Measurements from ENCODE around the gene MMD2.
A peak's percentile ranks its signal among the peaks of the same experiment; 100 is the strongest.

MMD2 gene

GRCh38 chr7:4957847-4958476 is 1.0 kb downstream of the MMD2 start:
- H3K9ac ChIP-seq (ENCODE audit: insufficient read length, low read depth), result peak overlapping the region; percentile 11
- no peak for DNase-seq (ENCODE audit: low read depth, low spot score)
- peaks cover 8% of the 10 kb centered on the region for H3K4me1 ChIP-seq (ENCODE audit: insufficient read depth, insufficient read length)
- no peaks in the 10 kb centered on the region for H3K36me3 ChIP-seq (ENCODE audit: insufficient read depth, insufficient read length, low read length)
- peaks cover 32% of the 10 kb centered on the region for H3K27me3 ChIP-seq (ENCODE audit: insufficient read depth, insufficient read length)
- no peak for TF ChIP-seq ZNF274 (IDR thresholded peaks at IDR 0.05; ENCODE audit: low read depth, low read length)
- TF ChIP-seq SUZ12 (IDR thresholded peaks at IDR 0.05; ENCODE audit: extremely low read depth, insufficient read depth, insufficient read length), result no peak
- no peak for TF ChIP-seq YY1 (IDR thresholded peaks at IDR 0.05; ENCODE audit: insufficient read depth, insufficient read length)
- H3K9me3 ChIP-seq (ENCODE audit: insufficient read depth, low read length), result peaks cover 5% of the 10 kb centered on the region; the same call in 1 of the 2 replicates
- no peak overlapping the region for H3K4me3 ChIP-seq (ENCODE audit: insufficient read length, low read depth)

GRCh38 chr7:4951903-4952636 is 6.9 kb downstream of the MMD2 start:
- TF ChIP-seq ZNF274 (IDR thresholded peaks at IDR 0.05; ENCODE audit: low read depth, low read length) (no peak), SUZ12 (IDR thresholded peaks at IDR 0.05; ENCODE audit: extremely low read depth, insufficient read depth, insufficient read length) (no peak), YY1 (IDR thresholded peaks at IDR 0.05; ENCODE audit: insufficient read depth, insufficient read length) (no peak)
- no peak for DNase-seq (ENCODE audit: low read depth, low spot score)
- H3K27me3 ChIP-seq (ENCODE audit: insufficient read depth, insufficient read length), result peaks cover 19% of the 10 kb centered on the region

GRCh38 chr7:4951304-4951703 is 7.7 kb downstream of the MMD2 start:
- H3K4me3 ChIP-seq (ENCODE audit: insufficient read length, low read depth), result no peak overlapping the region
- DNase-seq (ENCODE audit: low read depth, low spot score), result no peak
- peaks cover 14% of the 10 kb centered on the region for H3K27me3 ChIP-seq (ENCODE audit: insufficient read depth, insufficient read length)
- peaks cover 5% of the 10 kb centered on the region; the same call in 1 of the 2 replicates for H3K9me3 ChIP-seq (ENCODE audit: insufficient read depth, low read length)
- H3K4me1 ChIP-seq (ENCODE audit: insufficient read depth, insufficient read length), result no peaks in the 10 kb centered on the region
- no peaks in the 10 kb centered on the region for H3K36me3 ChIP-seq (ENCODE audit: insufficient read depth, insufficient read length, low read length)
- TF ChIP-seq YY1 (IDR thresholded peaks at IDR 0.05; ENCODE audit: insufficient read depth, insufficient read length) (no peak), ZNF274 (IDR thresholded peaks at IDR 0.05; ENCODE audit: low read depth, low read length) (no peak), SUZ12 (IDR thresholded peaks at IDR 0.05; ENCODE audit: extremely low read depth, insufficient read depth, insufficient read length) (no peak)
- H3K9ac ChIP-seq (ENCODE audit: insufficient read length, low read depth), result no peak overlapping the region

More at GRCh38 chr7:4951903-4952636, 6.9 kb downstream of the MMD2 start:
- no peaks in the 10 kb centered on the region for H3K36me3 ChIP-seq (ENCODE audit: insufficient read depth, insufficient read length, low read length)
- H3K9me3 ChIP-seq (ENCODE audit: insufficient read depth, low read length), result peaks cover 5% of the 10 kb centered on the region; the same call in 1 of the 2 replicates
- no peaks in the 10 kb centered on the region for H3K4me1 ChIP-seq (ENCODE audit: insufficient read depth, insufficient read length)
- no peak overlapping the region for H3K9ac ChIP-seq (ENCODE audit: insufficient read length, low read depth)
- no peak overlapping the region for H3K4me3 ChIP-seq (ENCODE audit: insufficient read length, low read depth)

GRCh38 chr7:4948402-4948801 is 10.6 kb downstream of the MMD2 start:
- no peaks in the 10 kb centered on the region for H3K9me3 ChIP-seq (ENCODE audit: insufficient read depth, low read length)
- H3K4me3 ChIP-seq (ENCODE audit: insufficient read length, low read depth), result no peak overlapping the region
- no peaks in the 10 kb centered on the region for H3K4me1 ChIP-seq (ENCODE audit: insufficient read depth, insufficient read length)
- TF ChIP-seq YY1 (IDR thresholded peaks at IDR 0.05; ENCODE audit: insufficient read depth, insufficient read length) (no peak), ZNF274 (IDR thresholded peaks at IDR 0.05; ENCODE audit: low read depth, low read length) (no peak), SUZ12 (IDR thresholded peaks at IDR 0.05; ENCODE audit: extremely low read depth, insufficient read depth, insufficient read length) (no peak)
- no peak overlapping the region for H3K9ac ChIP-seq (ENCODE audit: insufficient read length, low read depth)
- H3K27me3 ChIP-seq (ENCODE audit: insufficient read depth, insufficient read length), result peaks cover 6% of the 10 kb centered on the region
- H3K36me3 ChIP-seq (ENCODE audit: insufficient read depth, insufficient read length, low read length), result no peaks in the 10 kb centered on the region
- DNase-seq (ENCODE audit: low read depth, low spot score), result no peak

GRCh38 chr7:4945949-4946348 is 13.0 kb downstream of the MMD2 start:
- Histone ChIP-seq H3K36me3 (ENCODE audit: insufficient read depth, insufficient read length, low read length) (no peaks in the 10 kb centered on the region), H3K27me3 (ENCODE audit: insufficient read depth, insufficient read length) (no peaks in the 10 kb centered on the region), H3K9me3 (ENCODE audit: insufficient read depth, low read length) (no peaks in the 10 kb centered on the region), H3K4me1 (ENCODE audit: insufficient read depth, insufficient read length) (no peaks in the 10 kb centered on the region), H3K9ac (ENCODE audit: insufficient read length, low read depth) (no peak overlapping the region), H3K4me3 (ENCODE audit: insufficient read length, low read depth) (no peak overlapping the region)
- TF ChIP-seq ZNF274 (IDR thresholded peaks at IDR 0.05; ENCODE audit: low read depth, low read length), result no peak
- TF ChIP-seq SUZ12 (IDR thresholded peaks at IDR 0.05; ENCODE audit: extremely low read depth, insufficient read depth, insufficient read length), result no peak
- TF ChIP-seq YY1 (IDR thresholded peaks at IDR 0.05; ENCODE audit: insufficient read depth, insufficient read length), result no peak
- DNase-seq (ENCODE audit: low read depth, low spot score), result no peak

- Histone ChIP-seq H3K4me3 (ENCODE audit: insufficient read length, low read depth) (no peak overlapping the region), H3K9me3 (ENCODE audit: insufficient read depth, low read length) (no peaks in the 10 kb centered on the region), H3K27me3 (ENCODE audit: insufficient read depth, insufficient read length) (no peaks in the 10 kb centered on the region), H3K4me1 (ENCODE audit: insufficient read depth, insufficient read length) (no peaks in the 10 kb centered on the region), H3K36me3 (ENCODE audit: insufficient read depth, insufficient read length, low read length) (no peaks in the 10 kb centered on the region), H3K9ac (ENCODE audit: insufficient read length, low read depth) (no peak overlapping the region)
- no peak for TF ChIP-seq ZNF274 (IDR thresholded peaks at IDR 0.05; ENCODE audit: low read depth, low read length)
- no peak for TF ChIP-seq YY1 (IDR thresholded peaks at IDR 0.05; ENCODE audit: insufficient read depth, insufficient read length)
- TF ChIP-seq SUZ12 (IDR thresholded peaks at IDR 0.05; ENCODE audit: extremely low read depth, insufficient read depth, insufficient read length), result no peak
- no peak for DNase-seq (ENCODE audit: low read depth, low spot score)
Measured at GRCh38 chr7:4944939-4945338, 14.0 kb downstream of the MMD2 start.

- Histone ChIP-seq H3K4me1 (ENCODE audit: insufficient read depth, insufficient read length) (no peaks in the 10 kb centered on the region), H3K9ac (ENCODE audit: insufficient read length, low read depth) (no peak overlapping the region), H3K36me3 (ENCODE audit: insufficient read depth, insufficient read length, low read length) (no peaks in the 10 kb centered on the region), H3K4me3 (ENCODE audit: insufficient read length, low read depth) (no peak overlapping the region), H3K9me3 (ENCODE audit: insufficient read depth, low read length) (no peaks in the 10 kb centered on the region), H3K27me3 (ENCODE audit: insufficient read depth, insufficient read length) (no peaks in the 10 kb centered on the region)
- DNase-seq (ENCODE audit: low read depth, low spot score), result no peak
- TF ChIP-seq SUZ12 (IDR thresholded peaks at IDR 0.05; ENCODE audit: extremely low read depth, insufficient read depth, insufficient read length) (no peak), YY1 (IDR thresholded peaks at IDR 0.05; ENCODE audit: insufficient read depth, insufficient read length) (no peak), ZNF274 (IDR thresholded peaks at IDR 0.05; ENCODE audit: low read depth, low read length) (no peak)
Measured at GRCh38 chr7:4943297-4943696, 15.7 kb downstream of the MMD2 start.

All from NT2/D1 (cell line).